Measurements from ENCODE around the gene TREM1.

DNA sequence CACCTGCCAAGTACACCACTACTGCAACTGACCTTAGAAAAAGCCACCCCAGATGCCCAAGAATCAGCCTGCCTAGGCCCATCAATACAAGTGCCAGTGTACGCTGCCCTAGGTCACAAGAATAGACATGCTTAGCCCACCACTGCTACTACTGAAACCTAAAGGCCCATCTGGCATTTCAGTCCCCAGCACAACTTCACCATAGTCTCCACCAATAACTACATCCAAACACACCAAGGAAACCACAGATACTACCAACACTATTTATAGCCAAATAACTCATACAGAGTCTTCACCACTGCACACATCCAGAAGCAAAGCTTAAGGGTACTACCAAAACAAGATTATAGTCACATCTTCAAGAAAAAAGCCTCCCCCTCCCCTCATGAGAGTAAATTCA is 30.1 kb downstream of the TREM1 start:
- TF ChIP-seq POLR2AphosphoS5 (IDR thresholded peaks at IDR 0.05) (no peak), EP300 (IDR thresholded peaks at IDR 0.05) (no peak)
